Mesendoderm (in vitro differentiated cells): ENCODE measurements around the gene ZNF606.

Source experiments
- DNase-seq: peaks from one replicate; pipeline ENCODE4 v3.0.0; 2013
- H2AK5ac ChIP-seq: 2 replicates; pipeline ENCODE4 v1.6.1; 2013; ENCODE audit warnings: low read length, inconsistent platforms
- H2BK120ac ChIP-seq: 2 replicates; pipeline ENCODE4 v1.6.1; 2013; ENCODE audit warnings: low read depth, mild to moderate bottlenecking, low read length, moderate library complexity, mixed read lengths
- H2BK15ac ChIP-seq: replicated peaks from 2 replicates; pipeline ENCODE4 v1.6.1; 2013; ENCODE audit warnings: low read depth, mild to moderate bottlenecking, moderate library complexity
- H2BK5ac ChIP-seq: 2 replicates; pipeline ENCODE4 v1.6.1; 2013; ENCODE audit warnings: low read length, inconsistent platforms
- H3K18ac ChIP-seq: 2 replicates; pipeline ENCODE4 v1.6.1; 2013; ENCODE audit warnings: mild to moderate bottlenecking, low read length, mixed read lengths
- H3K23ac ChIP-seq: one replicate; pipeline ENCODE4 v1.6.1; 2013; ENCODE audit warnings: low read length
- H3K27ac ChIP-seq: 2 replicates; pipeline ENCODE4 v1.5.1; 2013; ENCODE audit warnings: low read depth, mild to moderate bottlenecking, inconsistent platforms, low read length, moderate library complexity
- H3K27me3 ChIP-seq: 2 replicates; pipeline ENCODE4 v1.6.1; 2013; ENCODE audit warnings: low read length, control low read depth, mild to moderate bottlenecking, inconsistent platforms; ENCODE audit not compliant: insufficient read depth, poor library complexity
- H3K36me3 ChIP-seq: 2 replicates; pipeline ENCODE4 v1.6.1; 2013; ENCODE audit warnings: low read length, inconsistent platforms; ENCODE audit not compliant: control insufficient read depth, insufficient read depth
- H3K4ac ChIP-seq: one replicate; pipeline ENCODE4 v1.6.1; 2013; ENCODE audit warnings: low read depth, mild to moderate bottlenecking, low read length, moderate library complexity
- H3K4me1 ChIP-seq: 2 replicates; pipeline ENCODE4 v1.6.1; 2013; ENCODE audit warnings: low read depth, low read length, inconsistent platforms; ENCODE audit not compliant: control insufficient read depth
- H3K4me2 ChIP-seq: 2 replicates; pipeline ENCODE4 v1.6.1; 2013; ENCODE audit warnings: low read length
- H3K4me3 ChIP-seq: 2 replicates; pipeline ENCODE4 v1.5.1; 2013; ENCODE audit warnings: mild to moderate bottlenecking, low read length
- H3K56ac ChIP-seq: one replicate; pipeline ENCODE4 v1.6.1; 2013; ENCODE audit warnings: low read length
- H3K79me1 ChIP-seq: 2 replicates; pipeline ENCODE4 v1.6.1; 2013; ENCODE audit warnings: low read length, inconsistent platforms
- H3K79me2 ChIP-seq: 2 replicates; pipeline ENCODE4 v1.6.1; 2013; ENCODE audit warnings: mild to moderate bottlenecking, low read length; ENCODE audit not compliant: control insufficient read depth, insufficient read depth
- H3K9ac ChIP-seq: 2 replicates; pipeline ENCODE4 v1.6.1; 2013; ENCODE audit warnings: low read length, inconsistent platforms
- H4K5ac ChIP-seq: one replicate; pipeline ENCODE4 v1.6.1; 2013; ENCODE audit warnings: low read length
- H4K8ac ChIP-seq: one replicate; pipeline ENCODE4 v1.6.1; 2013; ENCODE audit warnings: low read depth, mild to moderate bottlenecking, control low read depth, low read length, moderate library complexity
- WGBS: extraction: QIAGEN DNeasy Blood & Tissue Kit; methylation state at CpG from one replicate; pipeline ENCODE4 v1.1.7; 2013; ENCODE audit warnings: low lambda C conversion rate, missing lambda C conversion rate; ENCODE audit not compliant: insufficient coverage; ENCODE audit errors: extremely low coverage; 5-methylcytosine and 5-hydroxymethylcytosine counted together

ZNF606 gene

DNA sequence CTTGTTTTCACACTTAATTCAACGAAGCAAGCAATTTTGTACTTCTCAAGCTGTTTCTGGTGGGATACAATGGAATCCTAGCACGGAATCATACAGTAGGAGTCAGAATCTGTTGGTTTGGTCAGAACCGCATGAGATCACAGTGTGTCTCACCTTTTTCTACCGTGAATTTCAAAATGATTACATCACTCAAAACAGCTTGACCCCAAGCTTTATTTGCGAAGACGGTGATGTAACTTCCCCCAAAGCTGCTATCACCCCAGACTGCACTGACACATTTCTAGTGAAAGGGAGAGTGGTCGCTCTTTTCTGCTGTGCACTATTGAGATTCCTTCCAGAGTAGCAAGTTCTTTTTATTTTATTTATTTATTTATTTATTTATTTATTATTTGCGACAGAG, 37.9 kb downstream of the ZNF606 start:
- no peak overlapping the region for H3K4me3 ChIP-seq
- H3K79me2 ChIP-seq: no peaks in the 10 kb centered on the region
- H4K5ac ChIP-seq: no peak overlapping the region
- no peaks in the 10 kb centered on the region for H3K36me3 ChIP-seq
- H3K4me1 ChIP-seq: no peaks in the 10 kb centered on the region
- H2BK5ac ChIP-seq: no peak overlapping the region
- no peak overlapping the region for H3K56ac ChIP-seq
- H3K79me1 ChIP-seq: no peaks in the 10 kb centered on the region
- H2AK5ac ChIP-seq: no peak overlapping the region
- no peak overlapping the region for H3K4me2 ChIP-seq
- no peaks in the 10 kb centered on the region for H3K27me3 ChIP-seq
- H3K23ac ChIP-seq: no peak overlapping the region
- no peak overlapping the region for H3K18ac ChIP-seq
- H2BK15ac ChIP-seq: no peak overlapping the region
- no peak overlapping the region for H3K27ac ChIP-seq
- no peak overlapping the region for H3K9ac ChIP-seq
- H3K4ac ChIP-seq: no peak overlapping the region
- no CpG with 5 or more reads among the region's 8 CpGs for WGBS
- DNase-seq: no peak
- no peak overlapping the region for H2BK120ac ChIP-seq
- no peak overlapping the region for H4K8ac ChIP-seq

DNA sequence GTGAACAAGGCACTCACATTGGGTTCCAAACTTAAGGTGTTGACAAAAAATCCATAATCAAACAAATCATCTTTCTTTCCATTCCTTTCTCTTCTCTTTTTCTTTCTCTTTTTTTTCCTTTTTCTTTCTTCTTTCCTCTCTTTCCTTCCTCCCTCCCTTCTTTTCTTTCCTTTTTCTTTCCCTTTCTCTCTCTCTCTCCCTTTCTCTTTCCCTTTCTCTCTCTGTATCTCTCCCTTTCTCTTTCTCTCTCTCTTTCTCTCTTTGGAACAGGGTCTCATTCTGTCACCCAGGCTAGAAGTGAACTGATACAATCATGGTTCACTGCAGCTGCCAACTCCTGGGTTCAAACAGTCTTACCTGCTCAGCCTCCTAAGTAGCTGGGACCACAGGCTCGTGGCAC, 40.8 kb downstream of the ZNF606 start:
- H4K8ac ChIP-seq: no peak overlapping the region
- no peak overlapping the region for H3K56ac ChIP-seq
- H2AK5ac ChIP-seq: no peak overlapping the region
- H2BK120ac ChIP-seq: no peak overlapping the region
- no peak overlapping the region for H2BK5ac ChIP-seq
- no peak overlapping the region for H3K23ac ChIP-seq
- no peaks in the 10 kb centered on the region for H3K36me3 ChIP-seq
- no CpG with 5 or more reads among the region's 1 CpG for WGBS
- H3K9ac ChIP-seq: no peak overlapping the region
- H3K4me3 ChIP-seq: no peak overlapping the region
- no peak overlapping the region for H4K5ac ChIP-seq
- H3K4me2 ChIP-seq: no peak overlapping the region
- no peaks in the 10 kb centered on the region for H3K79me1 ChIP-seq
- no peak overlapping the region for H3K18ac ChIP-seq
- H3K27ac ChIP-seq: no peak overlapping the region
- H3K27me3 ChIP-seq: no peaks in the 10 kb centered on the region
- no peak overlapping the region for H2BK15ac ChIP-seq
- DNase-seq: no peak
- H3K4ac ChIP-seq: no peak overlapping the region
- no peaks in the 10 kb centered on the region for H3K79me2 ChIP-seq
- no peaks in the 10 kb centered on the region for H3K4me1 ChIP-seq

DNA sequence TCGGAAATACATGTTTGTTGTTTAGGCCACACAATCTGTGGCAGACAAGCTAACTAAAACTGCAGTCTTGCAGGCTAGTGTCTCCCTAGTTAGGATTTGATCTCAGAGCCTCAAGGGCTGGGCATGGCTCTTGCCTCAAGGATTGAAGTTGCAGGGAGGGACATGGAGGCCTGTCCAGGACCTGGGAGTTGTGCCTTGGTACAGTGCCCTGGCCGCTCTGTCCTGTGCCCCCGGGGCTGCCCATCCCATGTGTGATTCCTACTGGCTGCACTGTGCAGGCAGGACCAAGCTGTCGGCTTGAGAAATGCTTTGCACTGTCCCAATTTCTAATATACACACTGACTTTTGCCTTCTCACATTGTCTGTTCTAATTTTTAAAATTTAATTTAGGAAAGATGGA, 47.6 kb downstream of the ZNF606 start:
- Histone ChIP-seq H2BK120ac (no peak overlapping the region), H3K79me1 (no peaks in the 10 kb centered on the region), H3K79me2 (no peaks in the 10 kb centered on the region), H3K4ac (no peak overlapping the region), H3K56ac (no peak overlapping the region), H3K23ac (no peak overlapping the region), H3K36me3 (no peaks in the 10 kb centered on the region), H2AK5ac (no peak overlapping the region), H3K4me1 (no peaks in the 10 kb centered on the region), H4K8ac (no peak overlapping the region), H3K9ac (no peak overlapping the region), H2BK5ac (no peak overlapping the region), H3K27ac (no peak overlapping the region), H3K4me3 (no peak overlapping the region), H3K4me2 (no peak overlapping the region), H4K5ac (no peak overlapping the region), H3K27me3 (no peaks in the 10 kb centered on the region), H3K18ac (no peak overlapping the region), H2BK15ac (no peak overlapping the region)
- no CpG with 5 or more reads among the region's 4 CpGs for WGBS
- no peak for DNase-seq

DNA sequence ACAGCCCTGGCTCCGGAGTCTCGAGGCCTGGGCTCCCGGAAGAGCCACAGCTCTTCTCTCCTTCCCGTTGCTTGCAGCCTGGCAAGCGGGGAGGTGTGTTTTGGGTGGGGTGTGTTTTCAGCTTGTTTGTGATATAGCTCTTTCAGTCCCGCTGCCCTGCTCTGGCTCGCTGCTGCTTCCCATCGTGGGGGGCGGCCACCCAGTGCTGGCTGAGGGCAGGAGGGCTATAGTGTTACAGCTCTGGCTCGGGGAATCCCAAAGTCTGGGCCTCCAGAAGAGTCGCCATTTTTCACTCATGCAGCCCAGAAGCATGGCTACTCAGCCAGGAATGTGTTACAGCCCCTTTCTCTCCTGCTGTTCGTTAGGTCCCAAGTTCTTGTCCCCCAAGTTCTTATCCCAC, 52.9 kb downstream of the ZNF606 start:
- DNase-seq: no peak
- Histone ChIP-seq H2BK120ac (no peak overlapping the region), H3K18ac (no peak overlapping the region), H3K9ac (no peak overlapping the region), H3K4me3 (no peak overlapping the region), H3K79me2 (peaks cover 25% of the 10 kb centered on the region), H3K56ac (no peak overlapping the region), H4K5ac (no peak overlapping the region), H2BK15ac (no peak overlapping the region), H3K27ac (no peak overlapping the region), H3K4me2 (no peak overlapping the region), H3K27me3 (no peaks in the 10 kb centered on the region), H3K4me1 (peaks cover 8% of the 10 kb centered on the region), H4K8ac (no peak overlapping the region), H3K4ac (no peak overlapping the region), H2BK5ac (no peak overlapping the region), H3K36me3 (no peaks in the 10 kb centered on the region), H3K23ac (no peak overlapping the region), H2AK5ac (no peak overlapping the region), H3K79me1 (peaks cover 17% of the 10 kb centered on the region)
- no CpG with 5 or more reads among the region's 12 CpGs for WGBS

DNA sequence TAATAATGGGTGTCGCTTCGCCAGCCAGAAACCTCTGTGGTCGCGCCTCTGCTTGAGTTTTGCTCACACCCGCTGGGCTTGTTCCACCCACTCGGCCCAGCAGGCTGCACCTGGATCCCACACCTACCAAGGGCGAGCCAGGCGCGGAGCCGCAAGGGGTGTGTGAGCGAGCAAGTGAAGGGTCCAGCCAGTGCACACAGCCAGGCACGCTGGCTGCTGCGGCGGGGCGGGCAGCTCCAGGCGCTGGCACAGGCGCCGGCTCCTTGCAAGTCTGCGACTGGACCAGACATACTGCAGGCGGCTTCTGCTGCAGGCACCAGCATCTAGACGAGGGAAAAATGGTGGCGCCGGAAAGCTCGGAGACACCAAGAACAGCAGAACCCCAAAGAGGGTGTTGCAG, 53.3 kb downstream of the ZNF606 start:
- Histone ChIP-seq H3K18ac (no peak overlapping the region), H3K56ac (no peak overlapping the region), H3K79me1 (peaks cover 17% of the 10 kb centered on the region), H2AK5ac (no peak overlapping the region), H4K8ac (no peak overlapping the region), H3K27me3 (no peaks in the 10 kb centered on the region), H2BK5ac (no peak overlapping the region), H3K4me3 (no peak overlapping the region), H3K9ac (no peak overlapping the region), H3K4me2 (no peak overlapping the region), H3K23ac (no peak overlapping the region), H3K36me3 (no peaks in the 10 kb centered on the region), H3K79me2 (peaks cover 27% of the 10 kb centered on the region), H2BK15ac (no peak overlapping the region), H3K27ac (no peak overlapping the region), H2BK120ac (no peak overlapping the region), H4K5ac (no peak overlapping the region), H3K4me1 (peaks cover 8% of the 10 kb centered on the region), H3K4ac (no peak overlapping the region)
- no peak for DNase-seq
- no CpG with 5 or more reads among the region's 24 CpGs for WGBS

DNA sequence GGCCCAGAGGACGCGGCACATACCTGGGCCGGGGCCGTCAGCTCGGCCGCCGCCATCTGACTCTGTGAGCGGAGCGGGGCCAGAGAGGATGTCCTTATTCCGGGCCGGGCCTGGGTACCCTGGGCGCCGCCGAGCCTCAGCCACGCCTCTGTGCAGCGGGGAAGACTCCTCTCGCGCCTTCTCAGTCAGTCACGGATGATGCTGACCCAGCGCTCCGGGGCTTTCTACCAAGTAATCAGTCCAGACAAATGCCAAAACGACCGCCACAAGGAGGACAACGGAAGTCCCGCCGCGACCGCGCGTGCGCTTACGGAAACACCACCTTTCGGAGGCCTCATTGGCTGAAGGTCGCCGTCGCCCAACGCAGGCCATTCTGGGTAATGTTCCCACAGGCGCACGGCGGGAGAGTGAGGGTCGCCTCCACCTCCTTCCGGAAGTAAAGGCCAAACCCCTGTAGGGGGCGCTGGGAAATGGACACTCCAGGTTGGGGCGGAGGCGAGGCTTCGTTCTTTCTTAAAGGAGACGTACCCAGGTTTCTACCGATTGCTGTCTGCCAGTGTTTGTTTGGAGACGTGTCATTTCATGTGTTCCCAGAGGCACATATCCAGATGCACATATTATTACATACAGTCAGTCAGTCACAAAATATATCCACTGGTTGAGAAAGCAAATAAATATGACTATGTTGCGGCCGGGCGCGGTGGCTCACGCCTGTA, 55.0 kb downstream of the ZNF606 start, which contains the start of gene ZNF256:
ZNF256 (minus strand) TSS at position 288 of the 716 bp plus-strand sequence; CDS start at position 56, 232 bp downstream.
- Histone ChIP-seq H3K56ac (peak within 1 kb of the TSS; percentile 96), H2AK5ac (no peak within 1 kb of the TSS), H3K23ac (no peak within 1 kb of the TSS), H2BK120ac (no peak within 1 kb of the TSS), H4K5ac (no peak within 1 kb of the TSS), H3K9ac (peak within 1 kb of the TSS; percentile 82), H2BK15ac (no peak within 1 kb of the TSS), H3K27ac (no peak within 1 kb of the TSS), H3K36me3 (no peaks in the 10 kb centered on the region), H3K4ac (no peak within 1 kb of the TSS), H3K27me3 (no peaks in the 10 kb centered on the region), H2BK5ac (no peak within 1 kb of the TSS), H4K8ac (no peak within 1 kb of the TSS), H3K4me2 (peak within 1 kb of the TSS; percentile 74), H3K4me1 (peaks cover 8% of the 10 kb centered on the region), H3K79me2 (peaks cover 42% of the 10 kb centered on the region), H3K4me3 (peak within 1 kb of the TSS; percentile 93), H3K79me1 (peaks cover 33% of the 10 kb centered on the region), H3K18ac (no peak within 1 kb of the TSS)
- DNase-seq: peak; percentile 98
- WGBS: no CpG with 5 or more reads among the region's 54 CpGs
